Measurements from ENCODE around the gene MFAP3L. TPM values are rescaled to one million over a fixed set of nuclear protein-coding genes. Genes with fewer than 3 reads are reported as not detected.

The MFAP3L gene
- total RNA-seq, 1 experiment from 2014 or later, result 7.9 TPM

DNA sequence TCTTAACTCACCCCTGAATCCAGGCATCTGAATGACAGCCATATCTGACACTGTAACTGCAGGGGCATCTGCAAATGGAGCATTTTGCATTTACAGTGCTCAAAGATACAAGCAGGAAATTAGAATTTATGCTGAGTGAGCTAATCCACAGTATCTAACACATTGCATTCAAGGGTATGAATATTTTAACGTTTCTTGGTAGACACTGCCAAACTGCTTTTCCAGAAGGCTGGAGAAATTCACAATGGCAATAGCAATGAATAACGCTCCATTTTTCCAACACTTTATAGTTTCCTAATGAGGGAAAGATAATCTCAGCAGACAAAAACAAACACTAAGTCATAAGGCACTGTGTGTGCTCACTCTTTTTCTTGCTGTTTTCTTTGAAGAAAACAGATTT, 32.6 kb upstream of the MFAP3L start:
- Histone ChIP-seq H3K4me3 (ENCODE audit: low read depth in 2 of 2, low read length in 2 of 2) (no peak overlapping the region), H3K27ac (ENCODE audit: low read length) (no peak overlapping the region), H3K36me3 (ENCODE audit: control insufficient read depth, insufficient read depth, low read length) (no peaks in the 10 kb centered on the region), H3K4me1 (ENCODE audit: control insufficient read depth, insufficient read depth, low read length) (no peaks in the 10 kb centered on the region), H3K9me3 (ENCODE audit: control insufficient read depth, insufficient read depth, low read depth, low read length) (no peaks in the 10 kb centered on the region), H3K27me3 (ENCODE audit: control insufficient read depth, insufficient read depth, low read length) (no peaks in the 10 kb centered on the region)
- in situ Hi-C loops (cut with HindIII; ENCODE audit: low pct_unique_long_range_greater_than_20kb, low sequenced_read_pairs), result no loop called here
- intact Hi-C loops (cut with micrococcal nuclease; ENCODE audit: unreplicated experiment), result no loop called here
- TF ChIP-seq, protein P1, sequence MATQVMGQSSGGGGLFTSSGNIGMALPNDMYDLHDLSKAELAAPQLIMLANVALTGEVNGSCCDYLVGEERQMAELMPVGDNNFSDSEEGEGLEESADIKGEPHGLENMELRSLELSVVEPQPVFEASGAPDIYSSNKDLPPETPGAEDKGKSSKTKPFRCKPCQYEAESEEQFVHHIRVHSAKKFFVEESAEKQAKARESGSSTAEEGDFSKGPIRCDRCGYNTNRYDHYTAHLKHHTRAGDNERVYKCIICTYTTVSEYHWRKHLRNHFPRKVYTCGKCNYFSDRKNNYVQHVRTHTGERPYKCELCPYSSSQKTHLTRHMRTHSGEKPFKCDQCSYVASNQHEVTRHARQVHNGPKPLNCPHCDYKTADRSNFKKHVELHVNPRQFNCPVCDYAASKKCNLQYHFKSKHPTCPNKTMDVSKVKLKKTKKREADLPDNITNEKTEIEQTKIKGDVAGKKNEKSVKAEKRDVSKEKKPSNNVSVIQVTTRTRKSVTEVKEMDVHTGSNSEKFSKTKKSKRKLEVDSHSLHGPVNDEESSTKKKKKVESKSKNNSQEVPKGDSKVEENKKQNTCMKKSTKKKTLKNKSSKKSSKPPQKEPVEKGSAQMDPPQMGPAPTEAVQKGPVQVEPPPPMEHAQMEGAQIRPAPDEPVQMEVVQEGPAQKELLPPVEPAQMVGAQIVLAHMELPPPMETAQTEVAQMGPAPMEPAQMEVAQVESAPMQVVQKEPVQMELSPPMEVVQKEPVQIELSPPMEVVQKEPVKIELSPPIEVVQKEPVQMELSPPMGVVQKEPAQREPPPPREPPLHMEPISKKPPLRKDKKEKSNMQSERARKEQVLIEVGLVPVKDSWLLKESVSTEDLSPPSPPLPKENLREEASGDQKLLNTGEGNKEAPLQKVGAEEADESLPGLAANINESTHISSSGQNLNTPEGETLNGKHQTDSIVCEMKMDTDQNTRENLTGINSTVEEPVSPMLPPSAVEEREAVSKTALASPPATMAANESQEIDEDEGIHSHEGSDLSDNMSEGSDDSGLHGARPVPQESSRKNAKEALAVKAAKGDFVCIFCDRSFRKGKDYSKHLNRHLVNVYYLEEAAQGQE (IDR thresholded peaks at IDR 0.05; ENCODE audit: insufficient read depth in 1 of 2, low read depth in 2 of 2, low read length in 1 of 2), result no peak
- TF ChIP-seq TCF7L2 (IDR thresholded peaks at IDR 0.05; ENCODE audit: low read depth, low read length) (no peak), POLR2AphosphoS5 (IDR thresholded peaks at IDR 0.05; ENCODE audit: low read depth, low read length) (no peak), SIN3A (IDR thresholded peaks at IDR 0.05; ENCODE audit: borderline replicate concordance, insufficient read depth, low read depth, low read length) (no peak)
- TF ChIP-seq, protein P2, sequence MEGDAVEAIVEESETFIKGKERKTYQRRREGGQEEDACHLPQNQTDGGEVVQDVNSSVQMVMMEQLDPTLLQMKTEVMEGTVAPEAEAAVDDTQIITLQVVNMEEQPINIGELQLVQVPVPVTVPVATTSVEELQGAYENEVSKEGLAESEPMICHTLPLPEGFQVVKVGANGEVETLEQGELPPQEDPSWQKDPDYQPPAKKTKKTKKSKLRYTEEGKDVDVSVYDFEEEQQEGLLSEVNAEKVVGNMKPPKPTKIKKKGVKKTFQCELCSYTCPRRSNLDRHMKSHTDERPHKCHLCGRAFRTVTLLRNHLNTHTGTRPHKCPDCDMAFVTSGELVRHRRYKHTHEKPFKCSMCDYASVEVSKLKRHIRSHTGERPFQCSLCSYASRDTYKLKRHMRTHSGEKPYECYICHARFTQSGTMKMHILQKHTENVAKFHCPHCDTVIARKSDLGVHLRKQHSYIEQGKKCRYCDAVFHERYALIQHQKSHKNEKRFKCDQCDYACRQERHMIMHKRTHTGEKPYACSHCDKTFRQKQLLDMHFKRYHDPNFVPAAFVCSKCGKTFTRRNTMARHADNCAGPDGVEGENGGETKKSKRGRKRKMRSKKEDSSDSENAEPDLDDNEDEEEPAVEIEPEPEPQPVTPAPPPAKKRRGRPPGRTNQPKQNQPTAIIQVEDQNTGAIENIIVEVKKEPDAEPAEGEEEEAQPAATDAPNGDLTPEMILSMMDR (IDR thresholded peaks at IDR 0.05), result no peak
- ChIA-PET CTCF (no interaction called here), POLR2A (no interaction called here)
- DNase-seq (ENCODE audit: low read depth, low spot score) (no peak), ATAC-seq (no peak)
- no TSS peak for BruUV-seq (replicated peaks)

- Histone ChIP-seq H3K9me3 (ENCODE audit: control insufficient read depth, insufficient read depth, low read depth, low read length) (no peaks in the 10 kb centered on the region), H3K36me3 (ENCODE audit: control insufficient read depth, insufficient read depth, low read length) (no peaks in the 10 kb centered on the region), H3K27ac (ENCODE audit: low read length) (no peak overlapping the region), H3K4me3 (ENCODE audit: low read depth in 2 of 2, low read length in 2 of 2) (no peak overlapping the region), H3K27me3 (ENCODE audit: control insufficient read depth, insufficient read depth, low read length) (no peaks in the 10 kb centered on the region), H3K4me1 (ENCODE audit: control insufficient read depth, insufficient read depth, low read length) (no peaks in the 10 kb centered on the region)
- ATAC-seq, result no peak
- no TSS peak for BruUV-seq (replicated peaks)
- in situ Hi-C loops (cut with HindIII; ENCODE audit: low pct_unique_long_range_greater_than_20kb, low sequenced_read_pairs) (no loop called here), intact Hi-C loops (cut with micrococcal nuclease; ENCODE audit: unreplicated experiment) (no loop called here)
- ChIA-PET POLR2A (no interaction called here), CTCF (no interaction called here)
- TF ChIP-seq, protein P1 (IDR thresholded peaks at IDR 0.05; ENCODE audit: insufficient read depth in 1 of 2, low read depth in 2 of 2, low read length in 1 of 2), result no peak
- TF ChIP-seq, protein P2 (IDR thresholded peaks at IDR 0.05), result no peak
- TF ChIP-seq TCF7L2 (IDR thresholded peaks at IDR 0.05; ENCODE audit: low read depth, low read length) (no peak), SIN3A (IDR thresholded peaks at IDR 0.05; ENCODE audit: borderline replicate concordance, insufficient read depth, low read depth, low read length) (no peak), POLR2AphosphoS5 (IDR thresholded peaks at IDR 0.05; ENCODE audit: low read depth, low read length) (no peak)
- no peak for DNase-seq (ENCODE audit: low read depth, low spot score)
Measured at GRCh38 chr4:170057866-170058265, 31.7 kb upstream of the MFAP3L start.
